Caco-2 (cell line): ENCODE measurements around the gene EXTL1. TPM values are rescaled to one million over a fixed set of nuclear protein-coding genes. Genes with fewer than 3 reads are reported as not detected.

Experiments used
- BruUV-seq: library from RNA; stranded (reverse); fragments of 400-500 nt; replicated peaks from 2 replicates; lab custom pipeline; 2021; lab: Mats Ljungman, UMichigan
- CTCF ChIA-PET: fragments of 300-600 bp; sonication (Branson Sonifier 250); formaldehyde crosslinking; loops from one replicate; lab custom pipeline; 2022; ENCODE audit warnings: antibody characterized with exemption; lab: Charles Lee
- POLR2A ChIA-PET: fragments of 300-600 bp; sonication (Branson Sonifier 250); formaldehyde crosslinking; loops from one replicate; lab custom pipeline; 2022; ENCODE audit warnings: antibody characterized with exemption; lab: Charles Lee
- DNase-seq, 2 experiments: peaks; one replicate each; pipeline versions ENCODE4 v3.0.0 to v3.0.0-alpha.2; 2020 to 2022
- H3K27me3 ChIP-seq: replicated peaks from 2 replicates; pipeline ENCODE4 v1.6.0; 2011; ENCODE audit warnings: low read length; ENCODE audit not compliant: control insufficient read depth, insufficient read depth
- H3K36me3 ChIP-seq: 2 replicates; pipeline ENCODE4 v1.5.1; 2011; ENCODE audit warnings: low read length; ENCODE audit not compliant: control insufficient read depth, insufficient read depth
- H3K4me1 ChIP-seq: fragments of 250-450 bp; sonication (Bioruptor Pico); 2 replicates; pipeline ENCODE4 v1.5.1; 2020; ENCODE audit warnings: mild to moderate bottlenecking
- H3K4me3 ChIP-seq: 2 replicates; pipeline ENCODE4 v1.5.1; 2011; ENCODE audit warnings: low read depth, mild to moderate bottlenecking, control low read depth, low read length
- H3K9me3 ChIP-seq: fragments of 250-450 bp; sonication (Bioruptor Pico); 2 replicates; pipeline ENCODE4 v1.5.1; 2020; ENCODE audit warnings: mild to moderate bottlenecking, moderate library complexity
- H3K27ac Mint-ChIP-seq: one replicate; pipeline ENCODE4 v1.8.0; 2022; ENCODE audit warnings: mixed read lengths; ENCODE audit not compliant: unreplicated experiment
- H3K27me3 Mint-ChIP-seq: one replicate; pipeline ENCODE4 v1.8.0; 2022; ENCODE audit warnings: mixed read lengths; ENCODE audit not compliant: insufficient read depth, unreplicated experiment
- H3K36me3 Mint-ChIP-seq: one replicate; pipeline ENCODE4 v1.8.0; 2022; ENCODE audit warnings: mild to moderate bottlenecking, mixed read lengths; ENCODE audit not compliant: insufficient read depth, unreplicated experiment
- H3K4me1 Mint-ChIP-seq: one replicate; pipeline ENCODE4 v1.8.0; 2022; ENCODE audit warnings: low read depth, mixed read lengths; ENCODE audit not compliant: unreplicated experiment
- H3K4me3 Mint-ChIP-seq: one replicate; pipeline ENCODE4 v1.8.0; 2022; ENCODE audit warnings: mild to moderate bottlenecking, moderate library complexity, mixed read lengths; ENCODE audit not compliant: unreplicated experiment
- H3K9me3 Mint-ChIP-seq: one replicate; pipeline ENCODE4 v1.8.0; 2022; ENCODE audit warnings: mixed read lengths; ENCODE audit not compliant: unreplicated experiment
- intact Hi-C: fragments of 100-400 bp; cut with micrococcal nuclease; formaldehyde crosslinking; loops from one replicate; pipeline ENCODE4 v1.10.0; 2022; ENCODE audit not compliant: unreplicated experiment
- total RNA-seq: library from RNA; stranded (reverse); gene quantifications from 2 replicates; pipeline ENCODE4 v1.2.3, GENCODE V29; 2022
- TF ChIP-seq, protein P1 (sequence below), 2 experiments: fragments of 200-600 bp in 1 of 2; IDR thresholded peaks; 1 replicate in 1 of 2; 2 replicates in 1 of 2; pipeline versions ENCODE4 v1.5.1 to v1.8.0; 2011 to 2022; ENCODE audit warnings: antibody characterized with exemption in 1 of 2, control low read depth in 1 of 2, inconsistent platforms in 1 of 2, low read depth in 1 of 2, low read length in 1 of 2, mild to moderate bottlenecking in 1 of 2, moderate library complexity in 1 of 2; ENCODE audit not compliant: insufficient read depth in 1 of 2, severe bottlenecking in 1 of 2, unreplicated experiment in 1 of 2

The EXTL1 gene
- total RNA-seq, 1 experiment from 2014 or later, result 0.34 TPM

DNA sequence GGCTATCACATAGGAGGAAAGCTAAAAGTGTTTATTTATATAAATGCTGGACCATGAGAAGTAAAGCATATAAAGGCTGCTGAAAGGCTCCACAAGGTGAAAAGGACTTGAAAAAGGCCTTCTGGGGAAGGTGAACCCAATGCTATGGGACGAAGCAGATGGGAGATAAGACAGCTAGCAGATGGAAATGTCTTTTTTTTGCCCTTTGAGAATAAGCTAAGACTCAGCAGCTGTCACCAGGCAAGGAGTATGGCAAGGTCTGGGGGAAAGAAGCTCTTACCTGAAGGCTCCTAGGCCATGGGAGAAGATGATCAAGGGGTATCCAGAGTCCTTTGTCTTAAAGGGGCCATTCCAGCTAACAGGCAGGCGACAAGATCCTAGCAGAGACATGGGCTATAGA lies 33.6 kb upstream of the EXTL1 start:
- TF ChIP-seq, protein P1, sequence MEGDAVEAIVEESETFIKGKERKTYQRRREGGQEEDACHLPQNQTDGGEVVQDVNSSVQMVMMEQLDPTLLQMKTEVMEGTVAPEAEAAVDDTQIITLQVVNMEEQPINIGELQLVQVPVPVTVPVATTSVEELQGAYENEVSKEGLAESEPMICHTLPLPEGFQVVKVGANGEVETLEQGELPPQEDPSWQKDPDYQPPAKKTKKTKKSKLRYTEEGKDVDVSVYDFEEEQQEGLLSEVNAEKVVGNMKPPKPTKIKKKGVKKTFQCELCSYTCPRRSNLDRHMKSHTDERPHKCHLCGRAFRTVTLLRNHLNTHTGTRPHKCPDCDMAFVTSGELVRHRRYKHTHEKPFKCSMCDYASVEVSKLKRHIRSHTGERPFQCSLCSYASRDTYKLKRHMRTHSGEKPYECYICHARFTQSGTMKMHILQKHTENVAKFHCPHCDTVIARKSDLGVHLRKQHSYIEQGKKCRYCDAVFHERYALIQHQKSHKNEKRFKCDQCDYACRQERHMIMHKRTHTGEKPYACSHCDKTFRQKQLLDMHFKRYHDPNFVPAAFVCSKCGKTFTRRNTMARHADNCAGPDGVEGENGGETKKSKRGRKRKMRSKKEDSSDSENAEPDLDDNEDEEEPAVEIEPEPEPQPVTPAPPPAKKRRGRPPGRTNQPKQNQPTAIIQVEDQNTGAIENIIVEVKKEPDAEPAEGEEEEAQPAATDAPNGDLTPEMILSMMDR (IDR thresholded peaks at IDR 0.05; ENCODE audit: insufficient read depth in 1 of 2, low read depth in 1 of 2, low read length in 1 of 2, severe bottlenecking in 1 of 2, unreplicated experiment in 1 of 2), result no peak
- Mint-ChIP-seq H3K36me3 (peaks cover 11% of the 10 kb centered on the region), H3K4me3 (no peak overlapping the region), H3K4me1 (no peaks in the 10 kb centered on the region), H3K9me3 (no peaks in the 10 kb centered on the region), H3K27ac (no peak overlapping the region), H3K27me3 (no peaks in the 10 kb centered on the region)
- H3K9me3 ChIP-seq, result no peaks in the 10 kb centered on the region
- H3K4me3 ChIP-seq, result no peak overlapping the region
- H3K27me3 ChIP-seq, result no peaks in the 10 kb centered on the region
- H3K4me1 ChIP-seq, result peaks cover 9% of the 10 kb centered on the region; the same call in 1 of the 2 replicates
- no TSS peak for BruUV-seq
- intact Hi-C loops, result no loop called here
- ChIA-PET CTCF (interaction anchor here (0.5 to 0.9 kb wide), 2 partner anchors 10 to 423 kb away, joined by 3 read pairs; partner anchors contain the start of gene PAFAH2), POLR2A (interaction anchor here (0.9 kb wide), 1 partner anchor 15 kb away, joined by 4 read pairs; no protein-coding TSS in a partner anchor)
- no peaks in the 10 kb centered on the region for H3K36me3 ChIP-seq
- no peak for DNase-seq

DNA sequence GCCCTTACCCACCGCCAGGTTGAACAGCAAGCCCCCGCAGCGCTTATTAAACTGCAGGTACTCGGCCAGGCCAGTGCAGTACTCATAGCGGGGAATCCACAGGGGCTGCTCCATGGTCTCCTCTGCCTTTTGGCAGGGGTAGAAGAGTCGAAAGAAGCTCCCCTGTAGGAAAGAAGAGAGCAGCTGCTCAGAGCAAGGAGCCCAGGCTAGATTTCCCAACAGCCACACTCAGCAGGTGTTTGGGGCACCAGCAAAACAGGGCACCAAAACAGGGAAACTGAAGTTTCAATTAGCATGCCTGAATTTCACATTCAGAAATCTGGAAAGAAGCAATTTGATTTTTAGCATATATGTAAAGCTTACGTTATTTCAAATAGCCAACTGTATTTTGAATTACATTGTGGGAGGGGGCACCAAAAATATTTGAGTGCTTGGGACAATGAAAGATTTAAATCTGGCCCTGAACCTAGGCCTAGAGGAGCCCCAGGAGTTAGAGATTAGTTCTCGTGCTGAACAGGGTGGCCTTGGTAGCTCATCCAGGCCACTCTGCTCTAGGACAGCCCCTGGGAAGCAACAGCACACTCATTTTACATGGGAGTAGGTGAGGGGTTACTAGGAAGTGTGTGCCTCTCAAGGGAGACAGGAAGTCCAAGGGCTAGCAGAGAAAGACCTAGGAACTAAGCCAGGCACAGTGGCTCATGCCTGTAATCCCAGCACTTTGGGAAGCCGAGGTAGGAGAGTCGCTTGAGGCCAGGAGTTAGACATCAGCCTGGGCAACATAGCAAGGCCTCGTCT lies 31.9 kb upstream of the EXTL1 start:
- H3K4me3 ChIP-seq, result no peak overlapping the region
- Mint-ChIP-seq H3K4me3 (no peak overlapping the region), H3K36me3 (peaks cover 9% of the 10 kb centered on the region), H3K9me3 (no peaks in the 10 kb centered on the region), H3K27ac (no peak overlapping the region), H3K4me1 (peaks cover 6% of the 10 kb centered on the region), H3K27me3 (no peaks in the 10 kb centered on the region)
- no peaks in the 10 kb centered on the region for H3K27me3 ChIP-seq
- no peaks in the 10 kb centered on the region for H3K36me3 ChIP-seq
- TF ChIP-seq, protein P1 (IDR thresholded peaks at IDR 0.05; ENCODE audit: insufficient read depth in 1 of 2, low read depth in 1 of 2, low read length in 1 of 2, severe bottlenecking in 1 of 2, unreplicated experiment in 1 of 2), result no peak
- H3K9me3 ChIP-seq, result no peaks in the 10 kb centered on the region
- no TSS peak for BruUV-seq
- H3K4me1 ChIP-seq, result peaks cover 9% of the 10 kb centered on the region; the same call in 1 of the 2 replicates
- no peak for DNase-seq
- POLR2A ChIA-PET, result no interaction called here
- CTCF ChIA-PET, result no interaction called here
- intact Hi-C loops, result loop anchor here (10.0 kb wide), 1 partner anchor 45 kb away; no protein-coding TSS in a partner anchor

DNA sequence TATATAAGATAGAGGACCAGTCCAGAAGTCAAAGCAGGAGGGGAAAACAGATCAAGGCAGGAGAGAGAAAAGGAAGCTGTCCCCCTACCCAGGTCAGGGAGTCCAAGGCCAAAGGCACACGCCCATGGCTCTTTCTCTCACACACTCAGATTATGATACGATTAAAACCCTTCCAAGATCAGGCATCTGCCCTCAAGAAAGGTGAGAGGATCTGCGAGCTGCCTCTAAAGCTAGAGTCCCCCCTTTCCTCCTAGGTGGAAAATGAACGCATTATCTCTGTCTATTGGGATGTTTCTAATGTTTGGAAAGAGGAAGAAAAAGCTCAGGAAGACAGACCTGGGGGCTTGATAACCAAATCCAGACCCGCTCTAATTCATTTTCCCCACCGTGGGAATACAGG lies 31.3 kb upstream of the EXTL1 start:
- Histone ChIP-seq H3K27me3 (no peaks in the 10 kb centered on the region), H3K36me3 (no peaks in the 10 kb centered on the region), H3K9me3 (no peaks in the 10 kb centered on the region), H3K4me3 (no peak overlapping the region), H3K4me1 (peaks cover 9% of the 10 kb centered on the region; the same call in 1 of the 2 replicates)
- TF ChIP-seq, protein P1 (IDR thresholded peaks at IDR 0.05; ENCODE audit: insufficient read depth in 1 of 2, low read depth in 1 of 2, low read length in 1 of 2, severe bottlenecking in 1 of 2, unreplicated experiment in 1 of 2), result no peak
- Mint-ChIP-seq H3K9me3 (no peaks in the 10 kb centered on the region), H3K27me3 (no peaks in the 10 kb centered on the region), H3K4me1 (peaks cover 10% of the 10 kb centered on the region), H3K27ac (no peak overlapping the region), H3K4me3 (no peak overlapping the region), H3K36me3 (peaks cover 9% of the 10 kb centered on the region)
- POLR2A ChIA-PET, result no interaction called here
- DNase-seq, result no peak
- intact Hi-C loops, result loop anchor here (10.0 kb wide), 1 partner anchor 45 kb away; no protein-coding TSS in a partner anchor
- CTCF ChIA-PET, result no interaction called here
- no TSS peak for BruUV-seq
